COR-L47 (cell line): ENCODE measurements around the gene CBX5.
"Not testable (repeated sequence)": the region's sequence is repeated elsewhere in the genome, so short reads cannot be mapped to it uniquely, and the experiment has no call there.

Experiments used
- DNase-seq: peaks from one replicate; lab custom pipeline; 2025; lab: John Stamatoyannopoulos, UW

Gene CBX5

DNA sequence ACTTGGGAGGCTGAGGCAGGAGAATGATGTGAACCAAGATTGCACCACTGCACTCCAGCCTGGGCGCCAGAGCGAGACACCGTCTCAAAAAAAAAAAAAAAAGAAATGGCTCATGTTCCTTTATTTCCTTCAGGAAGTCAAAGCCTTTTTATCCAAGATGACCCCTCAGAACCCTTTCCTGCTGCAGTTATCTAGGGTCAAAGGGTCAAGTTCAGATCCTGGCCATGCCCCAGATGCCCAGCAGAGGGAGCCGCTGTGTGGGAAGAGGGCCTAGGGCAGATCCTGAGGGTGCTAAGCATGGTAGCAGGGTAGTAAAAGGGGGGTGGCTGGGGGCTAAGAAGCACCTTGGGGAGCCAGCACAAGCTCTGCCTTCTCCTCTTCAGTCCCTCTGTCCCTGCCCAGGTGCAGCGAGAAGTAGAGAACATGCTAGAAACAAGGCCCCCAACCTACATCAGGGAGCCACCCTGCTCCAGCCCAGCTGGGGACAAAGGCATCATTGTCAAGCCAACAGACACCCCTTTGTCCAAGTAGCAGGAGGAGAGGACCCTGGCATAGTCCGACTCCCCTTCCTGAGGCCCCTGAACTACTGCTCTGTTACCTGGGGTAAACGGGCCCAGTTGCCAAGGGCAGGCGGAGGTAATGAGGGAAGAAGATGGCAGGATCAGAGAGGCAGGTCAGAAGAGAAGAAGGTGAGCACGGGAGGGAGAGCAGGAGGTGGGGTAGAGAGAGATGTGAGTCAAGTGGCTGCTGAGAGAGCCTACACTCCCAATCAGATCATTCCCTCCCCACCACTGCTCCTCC, 14.4 kb upstream of the CBX5 start:
- DNase-seq, result peak; percentile 36

DNA sequence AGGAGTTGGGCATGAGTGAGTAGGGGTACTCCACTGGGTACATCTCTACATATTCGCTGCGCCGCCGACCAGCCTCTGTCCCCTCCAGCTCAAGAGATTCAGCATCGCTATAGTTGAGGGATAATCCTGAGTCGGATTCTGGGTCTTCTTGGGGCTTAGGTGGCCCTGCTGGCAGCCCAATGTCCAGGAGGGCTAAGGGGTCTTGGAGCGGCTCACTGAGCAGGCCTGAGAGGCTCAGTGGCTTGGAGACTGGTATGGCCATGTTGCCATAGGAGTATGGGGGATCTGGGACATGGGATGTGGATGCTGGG, 13.0 kb upstream of the CBX5 start:
- DNase-seq, result no peak

- DNase-seq, result no peak
Observed at GRCh38 chr12:54292083-54292930, 12.4 kb upstream of the CBX5 start.

GRCh38 chr12:54287261-54288157, 7.6 kb upstream of the CBX5 start:
- no peak for DNase-seq

DNA sequence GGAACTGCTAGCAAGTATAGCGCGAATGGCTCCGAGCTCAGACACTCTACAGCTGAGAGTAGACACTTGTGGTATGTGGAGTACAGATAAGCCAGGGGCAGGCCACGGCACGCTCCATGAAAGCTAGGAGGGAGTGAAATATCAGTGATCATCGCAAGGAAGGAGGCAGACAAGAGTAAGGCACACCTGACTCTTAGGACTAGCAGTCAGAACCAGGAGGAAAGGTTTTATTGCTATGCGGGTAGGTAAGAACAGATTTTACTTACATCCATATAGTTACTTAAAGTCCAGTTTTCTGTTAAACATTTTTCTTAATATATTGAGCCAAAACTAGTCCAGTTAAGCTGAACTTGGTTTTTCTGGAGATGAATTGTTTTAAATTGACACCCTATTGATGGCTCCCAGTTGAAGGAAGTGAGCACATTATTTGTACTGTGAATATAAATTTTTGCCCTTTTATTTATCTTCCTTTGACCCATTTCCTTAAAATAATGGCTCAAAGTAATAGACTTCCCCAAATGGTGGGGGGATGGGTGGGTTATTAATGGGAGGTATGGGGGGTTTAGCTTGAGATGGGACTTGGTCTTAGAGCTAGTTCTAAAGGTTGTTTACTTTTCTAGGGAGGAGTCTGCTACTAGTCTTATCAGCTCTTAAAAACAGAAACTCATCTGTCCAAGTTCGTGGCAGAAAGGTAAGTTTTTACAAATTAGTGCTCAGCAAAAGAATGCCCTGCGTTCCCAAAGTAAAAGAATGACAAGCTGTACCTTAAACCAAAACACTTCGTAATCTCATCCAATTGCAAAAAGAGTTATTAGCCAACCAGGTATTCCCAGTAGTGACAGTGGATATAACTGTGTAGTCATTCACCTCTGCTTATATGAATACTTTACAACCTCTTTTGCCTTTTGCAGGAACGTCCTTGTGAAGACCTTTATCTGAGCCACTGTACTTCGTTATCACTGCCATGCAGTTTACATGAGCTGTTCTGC, 6.4 kb upstream of the CBX5 start:
- no peak for DNase-seq

- no peak for DNase-seq
Observed at GRCh38 chr12:54285150-54286041, 5.5 kb upstream of the CBX5 start.

DNA sequence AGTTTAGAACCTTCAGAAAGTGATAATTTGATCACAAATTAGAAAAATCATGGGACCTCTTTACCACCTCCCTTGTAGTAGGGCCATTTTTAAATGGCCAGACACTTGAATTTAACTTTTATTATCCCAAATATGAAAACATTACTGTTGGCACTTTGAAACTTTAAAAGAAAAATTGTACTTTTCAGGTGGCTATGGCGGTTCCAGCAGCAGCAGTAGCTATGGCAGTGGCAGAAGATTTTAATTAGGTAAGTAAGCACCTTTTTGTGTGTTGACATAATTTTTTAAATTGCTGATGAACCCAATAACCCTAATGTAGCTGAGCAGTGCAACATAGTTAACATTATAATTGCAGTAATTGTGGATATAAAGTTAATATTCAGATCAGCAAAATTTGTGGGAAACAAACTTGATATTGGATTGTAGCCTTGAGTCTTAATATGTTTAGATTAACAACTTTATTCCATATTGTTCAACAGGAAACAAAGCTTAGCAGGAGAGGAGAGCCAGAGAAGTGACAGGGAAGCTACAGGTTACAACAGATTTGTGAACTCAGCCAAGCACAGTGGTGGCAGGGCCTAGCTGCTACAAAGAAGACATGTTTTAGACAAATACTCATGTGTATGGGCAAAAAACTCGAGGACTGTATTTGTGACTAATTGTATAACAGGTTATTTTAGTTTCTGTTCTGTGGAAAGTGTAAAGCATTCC, 4.3 kb upstream of the CBX5 start:
- DNase-seq, result not testable (repeated sequence)

GRCh38 chr12:54282949-54283593, 3.1 kb upstream of the CBX5 start:
- DNase-seq, result no peak

GRCh38 chr12:54281694-54282093, 1.8 kb upstream of the CBX5 start:
- not testable (repeated sequence) for DNase-seq

- DNase-seq, result not testable (repeated sequence)
Observed at GRCh38 chr12:54281261-54281638, 1.3 kb upstream of the CBX5 start.

DNA sequence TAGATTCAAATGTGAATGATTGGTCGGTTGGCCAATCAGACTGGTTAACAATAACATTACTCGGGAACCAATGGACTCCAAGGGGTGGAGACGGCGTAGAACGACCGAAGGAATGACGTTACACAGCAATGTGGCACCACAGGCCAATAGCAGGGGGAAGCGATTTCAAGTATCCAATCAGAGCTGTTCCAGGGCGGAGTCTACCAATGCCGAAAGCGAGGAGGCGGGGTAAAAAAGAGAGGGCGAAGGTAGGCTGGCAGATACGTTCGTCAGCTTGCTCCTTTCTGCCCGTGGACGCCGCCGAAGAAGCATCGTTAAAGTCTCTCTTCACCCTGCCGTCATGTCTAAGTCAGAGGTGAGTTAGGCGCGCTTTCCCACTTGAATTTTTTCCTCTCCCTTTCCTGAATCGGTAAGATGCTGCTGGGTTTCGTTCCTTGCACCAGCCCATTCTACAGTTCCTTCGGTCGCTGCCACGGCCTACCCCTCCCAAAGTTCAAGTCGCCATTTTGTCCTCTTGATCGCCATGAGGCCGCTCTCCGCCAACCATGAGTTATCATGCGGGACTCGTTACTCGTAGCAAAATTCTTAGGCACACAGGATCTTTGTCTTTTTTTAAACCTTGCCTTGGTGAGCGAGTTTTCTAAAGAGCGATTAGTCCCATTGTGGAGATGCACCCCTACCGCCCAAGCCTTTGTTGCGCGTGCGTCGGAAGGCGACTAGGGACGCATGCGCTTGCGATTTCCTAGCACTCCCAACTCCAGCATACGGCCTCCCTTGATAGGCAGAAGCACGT, 742 bp upstream of the CBX5 start, which contains the start of gene HNRNPA1:
TSS of gene HNRNPA1 (plus strand) at position 259 of the 793 bp plus-strand sequence. CDS start at position 341, 82 bp downstream.
- DNase-seq, result peak; percentile 99

DNA sequence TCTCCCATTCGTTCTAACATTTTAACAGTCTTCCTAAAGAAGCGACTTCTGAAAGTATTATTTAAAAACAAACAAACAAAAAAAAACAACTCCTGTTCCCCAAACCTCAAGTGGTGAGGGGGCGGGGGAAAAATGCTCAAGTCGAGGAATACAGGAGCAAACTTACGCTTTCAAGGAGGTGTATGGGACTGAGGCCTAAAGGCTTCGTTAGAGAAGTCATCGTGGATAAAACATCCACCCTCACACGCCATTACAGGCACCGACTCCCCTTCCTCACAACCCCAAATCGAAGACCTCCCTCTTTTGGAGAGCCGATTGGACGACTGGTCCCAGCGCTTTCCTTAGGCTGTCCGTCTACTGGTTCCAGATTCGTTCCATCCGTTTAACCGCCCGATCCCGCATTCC, 693 bp downstream of the CBX5 start:
- DNase-seq, result no peak

- DNase-seq, result no peak
Observed at GRCh38 chr12:54277823-54278276, 2.1 kb downstream of the CBX5 start.

DNA sequence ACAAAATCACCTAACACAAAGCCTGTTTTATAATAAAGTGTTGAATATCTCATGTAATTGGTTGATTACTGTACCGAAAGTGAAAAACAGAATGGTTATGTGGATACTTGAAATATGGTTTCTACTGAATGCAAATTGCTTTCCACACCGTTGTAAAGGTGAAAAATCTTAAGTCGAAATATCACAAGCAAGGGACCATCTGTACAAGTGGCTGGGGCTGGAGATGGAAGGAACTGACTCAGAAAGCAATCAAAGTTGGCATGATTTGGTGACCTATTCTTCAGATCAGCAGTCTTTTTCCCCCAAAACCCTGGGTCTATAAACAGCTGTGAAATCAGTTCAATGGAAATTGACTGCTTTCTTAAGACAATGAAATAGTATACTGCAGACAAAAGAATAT, 3.6 kb downstream of the CBX5 start:
- DNase-seq, result no peak

GRCh38 chr12:54273981-54274380, 5.9 kb downstream of the CBX5 start:
- DNase-seq, result peak; percentile 65

DNA sequence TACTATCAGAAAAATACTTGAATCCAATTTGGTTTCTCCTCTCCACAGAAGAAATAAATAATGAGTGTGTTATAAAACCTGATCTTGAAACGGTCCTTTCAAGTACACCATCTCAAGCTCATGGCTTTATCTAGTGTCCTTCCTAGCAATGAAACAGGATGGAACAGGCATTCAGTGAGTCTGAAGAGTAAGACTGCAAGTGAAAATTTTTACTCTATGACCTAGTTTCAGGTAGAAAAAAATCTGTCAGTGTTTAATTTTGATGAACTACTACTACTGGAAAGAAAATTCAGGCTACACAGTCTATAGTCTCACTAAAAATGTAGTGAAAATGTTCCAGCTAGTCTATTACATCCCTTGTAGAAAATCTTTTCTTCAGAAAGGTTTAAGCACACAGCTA, 7.7 kb downstream of the CBX5 start:
- DNase-seq, result no peak

- no peak for DNase-seq
Observed at GRCh38 chr12:54270345-54270744, 9.6 kb downstream of the CBX5 start.

DNA sequence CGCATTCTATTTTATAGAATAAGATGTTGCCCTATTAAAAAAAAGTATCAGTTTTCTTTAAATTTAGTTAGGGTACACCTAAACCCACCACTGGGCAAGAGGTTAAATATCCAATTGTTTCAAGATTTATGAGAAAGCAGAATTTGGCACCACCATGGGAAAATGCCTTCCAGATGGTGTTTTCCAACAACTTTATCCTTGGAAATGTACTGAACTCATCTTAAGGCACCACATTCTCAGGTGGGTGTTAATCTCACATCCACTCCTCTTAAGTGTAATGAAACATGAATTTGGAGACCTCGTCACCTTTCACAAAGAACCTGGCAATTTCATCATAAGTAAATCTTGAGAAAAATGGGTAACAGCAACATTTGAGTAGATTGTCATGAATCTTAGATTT, 13.1 kb downstream of the CBX5 start:
- no peak for DNase-seq
